Pancreas (tissue), 10 donors: ENCODE results near the gene NPTN. TPM values are rescaled to one million over a fixed set of nuclear protein-coding genes. Genes with fewer than 3 reads are reported as not detected.

Experiments
- ATAC-seq, 4 donors: fragments of 200-7000 bp; cut with Tn5 transposase; one replicate each; pipeline versions ENCODE4 v1.8.0 to v1.9.1; 2020; ENCODE audit warnings: mild to moderate bottlenecking in 4 of 4, moderate library complexity in 4 of 4
- DNase-seq, 6 donors: peaks; one replicate each; pipeline ENCODE4 v3.0.0-alpha.2; 2020
- FAIRE-seq: peaks from 2 replicates; lab custom pipeline; 2012; peaks lifted over from hg19 to GRCh38; lab: Jason Lieb, UNC
- H3K27ac ChIP-seq, 4 donors: fragments of 200-600 bp; sonication (generic); 1 replicate in 3 of 4; 2 replicates in 1 of 4; pipeline versions ENCODE4 v1.5.0 to v1.8.0; 2020
- H3K27me3 ChIP-seq, 4 donors: fragments of 200-600 bp; one replicate each; pipeline ENCODE4 v1.8.0; 2021
- H3K36me3 ChIP-seq, 3 donors: fragments of 200-600 bp; sonication (generic) in 1 of 3; one replicate each; pipeline versions ENCODE4 v1.5.0 to v1.8.0; 2020 to 2021
- H3K4me1 ChIP-seq, 3 donors: fragments of 200-600 bp; one replicate each; pipeline ENCODE4 v1.8.0; 2021
- H3K4me3 ChIP-seq, 4 donors: fragments of 200-600 bp; sonication (generic) in 2 of 4; one replicate each; pipeline versions ENCODE4 v1.5.0 to v1.8.0; 2020 to 2021
- H3K9me3 ChIP-seq, 4 donors: fragments of 200-600 bp; one replicate each; pipeline ENCODE4 v1.8.0; 2021
- WGBS, 2 donors: extraction: QIAGEN DNeasy Blood & Tissue Kit; methylation state at CpG; one replicate each; pipeline ENCODE4 v1.1.7; 2013; 5-methylcytosine and 5-hydroxymethylcytosine counted together
- intact Hi-C, 3 donors: fragments of 100-400 bp; cut with DNase I; formaldehyde crosslinking; loops; one replicate each; pipeline versions ENCODE4 v1.11.1 to v1.14.2; 2022
- polyA plus RNA-seq, 2 donors: library from polyadenylated mRNA; stranded (reverse); fragments of 200-250 nt; gene quantifications; one replicate each; pipeline ENCODE4 v1.2.3, GENCODE V29; 2013
- total RNA-seq, 6 donors: library from RNA; stranded (reverse); fragmentation: NEBNext Ultra II Directional in 4 of 6; extraction: Animal tissue kit (Norgen Biotek cat#: 25700) in 4 of 6; gene quantifications; one replicate each; pipeline versions ENCODE4 v1.2.1 to v1.2.4, GENCODE V29; 2021 to 2023
- TF ChIP-seq, protein P1 (sequence below), 4 donors: fragments of 200-600 bp; sonication (generic) in 3 of 4; IDR thresholded peaks; one replicate each; pipeline versions ENCODE4 v1.5.0 to v1.8.0; 2021; ENCODE audit warnings: antibody characterized with exemption in 4 of 4
- donor health status: healthy with polysubstance abuse.
- donor health status: DM: no; HTN: no; CAD: no; lungs with moderate emphysema.
- donor health status: DM: no; HTN: no; CAD: no.
- donor health status: control.
- donor health status: control.
- donor health status: Bipolar disorder and iron deficiency.
- donor health status: DM: yes; HTN: yes; CAD: no.
- donor health status: DM: no; HTN: no; CAD: no.
- donor health status: DM: no; HTN: no; CAD: no.
- donor health status: DM: yes; HTN: yes; CAD: no.

Gene NPTN
- total and polyA plus RNA-seq, 8 donors = 16.2 to 61.9 (median 36.8) TPM

DNA sequence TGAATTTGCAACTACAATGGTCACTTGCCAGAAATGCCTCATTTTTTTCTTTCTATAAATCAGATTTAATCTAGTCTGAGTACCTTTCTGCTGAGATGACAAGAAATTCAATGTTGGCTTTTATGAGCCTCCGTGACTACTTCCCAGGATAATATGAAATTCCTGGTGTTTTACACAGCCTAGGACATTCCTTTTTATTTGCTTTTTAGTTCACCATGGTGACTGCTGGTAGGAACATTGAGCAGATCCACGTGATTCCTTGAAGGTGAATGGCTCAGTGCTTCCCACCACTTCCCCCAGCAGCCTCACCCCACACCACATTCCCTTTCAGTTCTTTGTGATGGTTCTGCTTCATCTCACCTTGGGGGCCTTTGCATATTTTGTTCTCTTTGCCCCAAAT lies 4.3 kb upstream of the NPTN start:
- FAIRE-seq = no peak

GRCh38 chr15:73633991-73634495 lies 854 bp upstream of the NPTN start:
- TF ChIP-seq, protein P1, sequence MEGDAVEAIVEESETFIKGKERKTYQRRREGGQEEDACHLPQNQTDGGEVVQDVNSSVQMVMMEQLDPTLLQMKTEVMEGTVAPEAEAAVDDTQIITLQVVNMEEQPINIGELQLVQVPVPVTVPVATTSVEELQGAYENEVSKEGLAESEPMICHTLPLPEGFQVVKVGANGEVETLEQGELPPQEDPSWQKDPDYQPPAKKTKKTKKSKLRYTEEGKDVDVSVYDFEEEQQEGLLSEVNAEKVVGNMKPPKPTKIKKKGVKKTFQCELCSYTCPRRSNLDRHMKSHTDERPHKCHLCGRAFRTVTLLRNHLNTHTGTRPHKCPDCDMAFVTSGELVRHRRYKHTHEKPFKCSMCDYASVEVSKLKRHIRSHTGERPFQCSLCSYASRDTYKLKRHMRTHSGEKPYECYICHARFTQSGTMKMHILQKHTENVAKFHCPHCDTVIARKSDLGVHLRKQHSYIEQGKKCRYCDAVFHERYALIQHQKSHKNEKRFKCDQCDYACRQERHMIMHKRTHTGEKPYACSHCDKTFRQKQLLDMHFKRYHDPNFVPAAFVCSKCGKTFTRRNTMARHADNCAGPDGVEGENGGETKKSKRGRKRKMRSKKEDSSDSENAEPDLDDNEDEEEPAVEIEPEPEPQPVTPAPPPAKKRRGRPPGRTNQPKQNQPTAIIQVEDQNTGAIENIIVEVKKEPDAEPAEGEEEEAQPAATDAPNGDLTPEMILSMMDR (IDR thresholded peaks at IDR 0.05) = no peak
- H3K27me3 ChIP-seq = no peaks in the 10 kb centered on the region
- DNase-seq = no peak
- no peak for FAIRE-seq
- H3K4me3 ChIP-seq = peak overlapping the region in 1 of 4 donors; percentile 89
- WGBS, 2 donors = 77 to 81% methylated on average over 6 of the region's 6 CpGs
- ATAC-seq = no peak
- intact Hi-C loops = no loop called here
- H3K27ac ChIP-seq = peak overlapping the region in 3 of 4 donors; percentile 60 to 92 (median 92)
- H3K9me3 ChIP-seq = no peaks in the 10 kb centered on the region
- H3K4me1 ChIP-seq = peaks cover 11 to 33% (median 20%) of the 10 kb centered on the region in 3 donors
- H3K36me3 ChIP-seq = no peaks in the 10 kb centered on the region

More for the DNA sequence above, 4.3 kb upstream of the NPTN start:
- no peak overlapping the region for H3K27ac ChIP-seq
- H3K27me3 ChIP-seq = no peaks in the 10 kb centered on the region
- DNase-seq (no peak), ATAC-seq (no peak)
- H3K4me3 ChIP-seq = no peak overlapping the region
- peaks cover 0 to 6% (median 0%) of the 10 kb centered on the region in 3 donors for H3K4me1 ChIP-seq
- intact Hi-C loops = loop anchor here in 2 of 3 donors (5.0 kb wide), 2 partner anchors 70 to 75 kb away; no protein-coding TSS in a partner anchor
- TF ChIP-seq, protein P1 (IDR thresholded peaks at IDR 0.05) = no peak
- no peaks in the 10 kb centered on the region for H3K9me3 ChIP-seq
- no peaks in the 10 kb centered on the region for H3K36me3 ChIP-seq
- whole genome bisulfite sequencing, 2 donors = 33 to 39% methylated on average over 2 of the region's 2 CpGs

- FAIRE-seq = no peak
- TF ChIP-seq, protein P1 (IDR thresholded peaks at IDR 0.05) = no peak
- H3K27me3 ChIP-seq = no peaks in the 10 kb centered on the region
- peaks cover 23 to 46% (median 34%) of the 10 kb centered on the region in 3 donors for H3K4me1 ChIP-seq
- DNase-seq = peak in 3 of 6 donors; percentile 27 to 85 (median 72)
- no peaks in the 10 kb centered on the region for H3K36me3 ChIP-seq
- H3K4me3 ChIP-seq = peak overlapping the region; percentile 88 to 91 (median 89)
- peak overlapping the region; percentile 69 to 92 (median 84) for H3K27ac ChIP-seq
- intact Hi-C loops = no loop called here
- peak in 1 of 4 donors; percentile 0 for ATAC-seq
- H3K9me3 ChIP-seq = no peaks in the 10 kb centered on the region
- WGBS, 2 donors = 1% methylated on average over 37 to 40 of the region's 40 CpGs
Observed at GRCh38 chr15:73632670-73633058, 525 bp downstream of the NPTN start.

DNA sequence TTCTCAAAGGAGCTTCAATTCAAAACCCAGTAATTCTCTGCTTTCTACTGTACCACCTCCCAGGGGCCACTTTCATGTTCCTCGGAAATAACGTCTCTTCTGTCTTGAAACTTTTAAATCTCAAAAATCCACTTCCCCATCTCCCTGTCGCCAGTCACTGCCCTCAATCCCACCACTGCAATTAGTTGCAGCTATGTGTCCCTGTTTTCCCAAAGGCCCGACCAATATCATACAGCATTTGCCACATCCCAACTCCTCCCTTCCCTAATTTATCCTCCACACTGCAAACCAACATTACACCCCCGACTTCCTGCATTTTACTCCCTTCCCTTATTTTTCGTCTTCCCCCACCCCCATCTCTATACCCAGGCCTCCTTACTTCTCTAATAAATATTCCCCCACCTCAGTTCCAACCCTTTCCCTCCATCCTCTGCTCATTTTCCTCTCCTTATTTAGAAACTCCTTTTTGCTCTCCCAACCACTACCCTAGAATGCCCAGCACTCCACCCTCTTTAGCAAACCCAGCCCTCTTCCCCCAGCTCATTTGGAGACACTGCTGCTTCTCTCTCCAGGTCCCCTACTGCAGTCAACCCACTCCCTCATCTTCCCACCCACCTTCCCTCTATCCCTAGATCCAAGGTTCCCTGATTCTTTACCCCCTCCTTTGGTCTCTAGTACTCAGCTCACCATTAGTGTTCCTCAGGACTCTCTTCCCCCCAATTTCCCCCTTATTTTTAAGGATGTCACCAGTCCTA lies 1.1 kb downstream of the NPTN start:
- Histone ChIP-seq H3K9me3 (no peaks in the 10 kb centered on the region), H3K4me3 (peak overlapping the region; percentile 88 to 91 (median 89)), H3K4me1 (peaks cover 27 to 52% (median 39%) of the 10 kb centered on the region in 3 donors), H3K36me3 (no peaks in the 10 kb centered on the region), H3K27me3 (no peaks in the 10 kb centered on the region), H3K27ac (peak overlapping the region; percentile 69 to 92 (median 84))
- ATAC-seq = peak in 3 of 4 donors; percentile 3 to 7 (median 7)
- intact Hi-C loops = no loop called here
- DNase-seq = peak in 2 of 6 donors; percentile 11 to 32
- WGBS, 2 donors = 1 to 2% methylated on average over 6 of the region's 6 CpGs
- TF ChIP-seq, protein P1 (IDR thresholded peaks at IDR 0.05) = no peak
- no peak for FAIRE-seq
